GM12873 (cell line): ENCODE results near the gene MYO1E.
A peak's percentile ranks its signal among the peaks of the same experiment; 100 is the strongest.

Experiments used
- CTCF ChIP-seq: IDR thresholded peaks from 2 replicates; pipeline ENCODE4 v1.5.1; 2012; ENCODE audit warnings: low read depth, mild to moderate bottlenecking, moderate library complexity, low read length, control low read depth; ENCODE audit not compliant: insufficient read depth; ENCODE audit errors: missing control alignments

Gene MYO1E

GRCh38 chr15:59380902-59381610, 8.4 kb upstream of the MYO1E start:
- no peak for TF ChIP-seq CTCF

GRCh38 chr15:59379531-59379930, 6.9 kb upstream of the MYO1E start:
- TF ChIP-seq CTCF, result no peak

- no peak for TF ChIP-seq CTCF
Observed at GRCh38 chr15:59378855-59379254, 6.2 kb upstream of the MYO1E start.

GRCh38 chr15:59377924-59378323, 5.3 kb upstream of the MYO1E start:
- no peak for TF ChIP-seq CTCF

- peak; percentile 23 for TF ChIP-seq CTCF
Observed at GRCh38 chr15:59376733-59377132, 4.1 kb upstream of the MYO1E start.

GRCh38 chr15:59373215-59373614, 544 bp upstream of the MYO1E start:
- TF ChIP-seq CTCF, result no peak

- TF ChIP-seq CTCF, result no peak
Observed at GRCh38 chr15:59371458-59372351, 966 bp downstream of the MYO1E start.
